Neural progenitor cell (in vitro differentiated cells): ENCODE data around the gene NTMT1. TPM values are rescaled to one million over a fixed set of nuclear protein-coding genes. Genes with fewer than 3 reads are reported as not detected.

Experiments
- DNase-seq: peaks from one replicate; pipeline ENCODE4 v3.0.0-alpha.2; 2016; ENCODE audit warnings: low spot score
- H2AFZ ChIP-seq: fragments of 200-600 bp; sonication (generic); replicated peaks from 2 replicates; pipeline ENCODE4 v1.6.1; 2016; ENCODE audit warnings: antibody characterized with exemption
- H3F3A ChIP-seq: fragments of 200-600 bp; sonication (generic); 2 replicates; pipeline ENCODE4 v1.6.1; 2016; ENCODE audit warnings: antibody characterized with exemption, low read depth
- H3K27ac ChIP-seq: fragments of 200-600 bp; sonication (generic); 2 replicates; pipeline ENCODE4 v1.5.1; 2016; ENCODE audit warnings: mild to moderate bottlenecking
- H3K27me3 ChIP-seq: fragments of 200-600 bp; sonication (generic); 2 replicates; pipeline ENCODE4 v1.6.1; 2016; ENCODE audit warnings: mild to moderate bottlenecking, moderate library complexity
- H3K36me3 ChIP-seq: fragments of 200-600 bp; sonication (generic); 2 replicates; pipeline ENCODE4 v1.5.1; 2016
- H3K4me1 ChIP-seq: fragments of 200-600 bp; sonication (generic); 2 replicates; pipeline ENCODE4 v1.6.1; 2016; ENCODE audit warnings: mixed run types
- H3K4me2 ChIP-seq: fragments of 200-600 bp; sonication (generic); 2 replicates; pipeline ENCODE4 v1.6.1; 2016
- H3K4me3 ChIP-seq: fragments of 200-600 bp; sonication (generic); 2 replicates; pipeline ENCODE4 v1.5.1; 2016
- H3K79me2 ChIP-seq: fragments of 200-600 bp; sonication (generic); 2 replicates; pipeline ENCODE4 v1.6.1; 2016; ENCODE audit warnings: low read depth
- H3K9ac ChIP-seq: fragments of 200-600 bp; sonication (generic); 2 replicates; pipeline ENCODE4 v1.6.1; 2016
- H3K9me3 ChIP-seq: fragments of 200-600 bp; sonication (generic); 2 replicates; pipeline ENCODE4 v1.5.1; 2016; ENCODE audit warnings: low read depth
- H4K20me1 ChIP-seq: fragments of 200-600 bp; sonication (generic); 2 replicates; pipeline ENCODE4 v1.6.1; 2016; ENCODE audit warnings: low read depth
- H3K27ac Mint-ChIP-seq: 3 replicates; pipeline ENCODE4 v1.8.0; 2021; ENCODE audit warnings: mixed read lengths
- H3K27me3 Mint-ChIP-seq: 2 replicates; pipeline ENCODE4 v1.8.0; 2022; ENCODE audit warnings: low read depth, mild to moderate bottlenecking, inconsistent platforms, moderate library complexity, mixed read lengths; ENCODE audit not compliant: insufficient read depth
- H3K36me3 Mint-ChIP-seq: 3 replicates; pipeline ENCODE4 v1.8.0; 2021; ENCODE audit warnings: mixed read lengths
- H3K4me1 Mint-ChIP-seq: 3 replicates; pipeline ENCODE4 v1.8.0; 2021; ENCODE audit warnings: mixed read lengths
- H3K4me3 Mint-ChIP-seq: 3 replicates; pipeline ENCODE4 v1.8.0; 2021; ENCODE audit warnings: mild to moderate bottlenecking, moderate library complexity, mixed read lengths
- H3K9me3 Mint-ChIP-seq: 3 replicates; pipeline ENCODE4 v1.8.0; 2020; ENCODE audit warnings: mixed read lengths
- CTCF ChIP-seq: fragments of 200-600 bp; sonication (generic); IDR thresholded peaks from 2 replicates; pipeline ENCODE4 v1.5.1; 2017; ENCODE audit warnings: antibody characterized with exemption, mild to moderate bottlenecking
- EZH2 ChIP-seq: fragments of 200-600 bp; sonication (generic); IDR thresholded peaks from 2 replicates; pipeline ENCODE4 v1.6.1; 2017; ENCODE audit warnings: antibody characterized with exemption, mild to moderate bottlenecking, moderate library complexity
- EZH2phosphoT487 ChIP-seq: fragments of 200-600 bp; sonication (generic); IDR thresholded peaks from 2 replicates; pipeline ENCODE4 v1.6.1; 2017; ENCODE audit warnings: antibody characterized with exemption
- total RNA-seq: library from RNA; depleted of rRNA; stranded (reverse); fragments of >200 nt; gene quantifications from 2 replicates; pipeline ENCODE4 v1.2.3, GENCODE V29; 2015; ENCODE audit warnings: low replicate concordance

The NTMT1 gene
- total RNA-seq, 1 donor from 2014 or later, result 22.2 TPM

GRCh38 chr9:129644902-129645301 lies 18.9 kb downstream of the NTMT1 start:
- Histone ChIP-seq H3K4me3 (no peak overlapping the region), H3K27ac (no peak overlapping the region), H3K4me1 (peaks cover 9% of the 10 kb centered on the region), H3K4me2 (no peak overlapping the region), H3F3A (peaks cover 11% of the 10 kb centered on the region), H3K9me3 (no peaks in the 10 kb centered on the region), H3K79me2 (peaks cover 20% of the 10 kb centered on the region), H2AFZ (no peak overlapping the region), H3K36me3 (no peaks in the 10 kb centered on the region), H3K9ac (no peak overlapping the region), H4K20me1 (peaks cover 14% of the 10 kb centered on the region), H3K27me3 (no peaks in the 10 kb centered on the region)
- no peak overlapping the region for H3K4me3 Mint-ChIP-seq
- peaks cover 21% of the 10 kb centered on the region for H3K4me1 Mint-ChIP-seq
- no peak for DNase-seq
- TF ChIP-seq EZH2phosphoT487 (no peak), CTCF (no peak), EZH2 (no peak)
- H3K36me3 Mint-ChIP-seq, result no peaks in the 10 kb centered on the region
- peaks cover 5% of the 10 kb centered on the region for H3K27me3 Mint-ChIP-seq
- H3K9me3 Mint-ChIP-seq, result no peaks in the 10 kb centered on the region
- H3K27ac Mint-ChIP-seq, result no peak overlapping the region

GRCh38 chr9:129646252-129646651 lies 20.3 kb downstream of the NTMT1 start:
- H3K27ac Mint-ChIP-seq, result no peak overlapping the region
- no peak overlapping the region for H2AFZ ChIP-seq
- peaks cover 5% of the 10 kb centered on the region for H4K20me1 ChIP-seq
- peaks cover 2% of the 10 kb centered on the region for H3K4me1 ChIP-seq
- H3K4me3 Mint-ChIP-seq, result no peak overlapping the region
- TF ChIP-seq EZH2 (no peak), EZH2phosphoT487 (no peak), CTCF (no peak)
- no peak overlapping the region for H3K9ac ChIP-seq
- H3K27ac ChIP-seq, result no peak overlapping the region
- H3K9me3 ChIP-seq, result no peaks in the 10 kb centered on the region
- H3K9me3 Mint-ChIP-seq, result no peaks in the 10 kb centered on the region
- no peak overlapping the region for H3K4me2 ChIP-seq
- H3K27me3 Mint-ChIP-seq, result peaks cover 9% of the 10 kb centered on the region
- peaks cover 7% of the 10 kb centered on the region for H3F3A ChIP-seq
- H3K79me2 ChIP-seq, result peaks cover 6% of the 10 kb centered on the region
- H3K36me3 ChIP-seq, result no peaks in the 10 kb centered on the region
- peaks cover 11% of the 10 kb centered on the region for H3K4me1 Mint-ChIP-seq
- no peaks in the 10 kb centered on the region for H3K27me3 ChIP-seq
- DNase-seq, result no peak
- H3K4me3 ChIP-seq, result no peak overlapping the region
- H3K36me3 Mint-ChIP-seq, result no peaks in the 10 kb centered on the region

GRCh38 chr9:129646654-129647053 lies 20.7 kb downstream of the NTMT1 start:
- TF ChIP-seq EZH2phosphoT487, result no peak
- TF ChIP-seq EZH2, result no peak
- TF ChIP-seq CTCF, result no peak
- Histone ChIP-seq H3K27me3 (no peaks in the 10 kb centered on the region), H3K9me3 (no peaks in the 10 kb centered on the region), H3F3A (peaks cover 7% of the 10 kb centered on the region), H3K4me2 (no peak overlapping the region), H3K36me3 (no peaks in the 10 kb centered on the region), H3K9ac (no peak overlapping the region), H3K79me2 (peaks cover 2% of the 10 kb centered on the region), H3K27ac (no peak overlapping the region), H3K4me1 (no peaks in the 10 kb centered on the region), H3K4me3 (no peak overlapping the region), H2AFZ (no peak overlapping the region), H4K20me1 (peaks cover 1% of the 10 kb centered on the region)
- Mint-ChIP-seq H3K9me3 (no peaks in the 10 kb centered on the region), H3K27ac (no peak overlapping the region), H3K27me3 (peaks cover 9% of the 10 kb centered on the region), H3K4me3 (no peak overlapping the region), H3K36me3 (no peaks in the 10 kb centered on the region), H3K4me1 (peaks cover 9% of the 10 kb centered on the region)
- no peak for DNase-seq
